SU-DHL-6 (cell line): Measurements from ENCODE around the gene LILRA2.

Experiments
- H2AFZ ChIP-seq: fragments of 200-600 bp; sonication (generic); 2 replicates; pipeline ENCODE4 v1.6.1; 2014; ENCODE audit warnings: low read depth, mild to moderate bottlenecking, moderate library complexity, mixed read lengths, antibody characterized with exemption, low read length; ENCODE audit not compliant: severe bottlenecking
- H3F3A ChIP-seq: fragments of 200-600 bp; shearing (Covaris generic); 2 replicates; pipeline ENCODE4 v1.6.0; 2016; ENCODE audit warnings: antibody characterized with exemption, mild to moderate bottlenecking; ENCODE audit not compliant: insufficient read depth
- H3K27ac ChIP-seq: fragments of 200-600 bp; sonication (generic); 2 replicates; pipeline ENCODE4 v1.5.1; 2016; ENCODE audit warnings: low read depth, mild to moderate bottlenecking, low read length, moderate library complexity, mixed read lengths
- H3K27me3 ChIP-seq: fragments of 200-600 bp; sonication (generic), shearing (Covaris generic); 2 replicates; pipeline ENCODE4 v1.6.0; 2014; ENCODE audit warnings: mild to moderate bottlenecking, low read length
- H3K36me3 ChIP-seq: fragments of 200-600 bp; sonication (generic); 2 replicates; pipeline ENCODE4 v1.6.1; 2014; ENCODE audit warnings: mild to moderate bottlenecking, low read length, mixed read lengths
- H3K4me2 ChIP-seq: fragments of 300-600, 200-600 bp; shearing (Covaris generic), sonication (generic); 2 replicates; pipeline ENCODE4 v1.6.0; 2014; ENCODE audit warnings: low read length, low read depth, mild to moderate bottlenecking; ENCODE audit not compliant: poor library complexity, severe bottlenecking
- H3K4me3 ChIP-seq: fragments of 200-600 bp; sonication (generic); 2 replicates; pipeline ENCODE4 v1.5.1; 2014; ENCODE audit warnings: antibody characterized with exemption, low read length, mild to moderate bottlenecking, mixed read lengths; ENCODE audit not compliant: insufficient read depth, poor library complexity, severe bottlenecking
- H3K79me2 ChIP-seq: fragments of 200-600 bp; sonication (generic); 2 replicates; pipeline ENCODE4 v1.6.1; 2014; ENCODE audit warnings: mild to moderate bottlenecking, low read length, moderate library complexity; ENCODE audit not compliant: insufficient read depth
- H3K9ac ChIP-seq: fragments of 200-600 bp; sonication (generic); 2 replicates; pipeline ENCODE4 v1.7.0; 2014; ENCODE audit warnings: mild to moderate bottlenecking, low read length
- H3K9me2 ChIP-seq: fragments of 200-600 bp; sonication (generic); replicated peaks from 2 replicates; pipeline ENCODE4 v1.6.1; 2014; ENCODE audit warnings: low read length; ENCODE audit not compliant: insufficient read depth
- H3K9me3 ChIP-seq: fragments of 200-600 bp; sonication (generic); 2 replicates; pipeline ENCODE4 v1.6.1; 2014; ENCODE audit warnings: low read length, mixed read lengths; ENCODE audit not compliant: insufficient read depth
- H4K20me1 ChIP-seq: fragments of 200-600 bp; sonication (generic); 2 replicates; pipeline ENCODE4 v1.6.1; 2014; ENCODE audit warnings: low read depth, mild to moderate bottlenecking, antibody characterized with exemption, low read length, moderate library complexity, mixed read lengths
- EZH2phosphoT487 ChIP-seq: fragments of 200-600 bp; sonication (generic), shearing (Covaris generic); conservative IDR thresholded peaks from 2 replicates; pipeline ENCODE4 v1.6.1; 2018; ENCODE audit warnings: mild to moderate bottlenecking, antibody characterized with exemption, low read length, moderate library complexity, mixed read lengths
- TF ChIP-seq, protein P1 (sequence below): fragments of 200-600 bp; sonication (generic); IDR thresholded peaks from one replicate; pipeline ENCODE4 v1.5.1; 2017; ENCODE audit warnings: antibody characterized with exemption, mild to moderate bottlenecking, low read length, moderate library complexity; ENCODE audit not compliant: insufficient read depth, poor library complexity, severe bottlenecking

Gene LILRA2

DNA sequence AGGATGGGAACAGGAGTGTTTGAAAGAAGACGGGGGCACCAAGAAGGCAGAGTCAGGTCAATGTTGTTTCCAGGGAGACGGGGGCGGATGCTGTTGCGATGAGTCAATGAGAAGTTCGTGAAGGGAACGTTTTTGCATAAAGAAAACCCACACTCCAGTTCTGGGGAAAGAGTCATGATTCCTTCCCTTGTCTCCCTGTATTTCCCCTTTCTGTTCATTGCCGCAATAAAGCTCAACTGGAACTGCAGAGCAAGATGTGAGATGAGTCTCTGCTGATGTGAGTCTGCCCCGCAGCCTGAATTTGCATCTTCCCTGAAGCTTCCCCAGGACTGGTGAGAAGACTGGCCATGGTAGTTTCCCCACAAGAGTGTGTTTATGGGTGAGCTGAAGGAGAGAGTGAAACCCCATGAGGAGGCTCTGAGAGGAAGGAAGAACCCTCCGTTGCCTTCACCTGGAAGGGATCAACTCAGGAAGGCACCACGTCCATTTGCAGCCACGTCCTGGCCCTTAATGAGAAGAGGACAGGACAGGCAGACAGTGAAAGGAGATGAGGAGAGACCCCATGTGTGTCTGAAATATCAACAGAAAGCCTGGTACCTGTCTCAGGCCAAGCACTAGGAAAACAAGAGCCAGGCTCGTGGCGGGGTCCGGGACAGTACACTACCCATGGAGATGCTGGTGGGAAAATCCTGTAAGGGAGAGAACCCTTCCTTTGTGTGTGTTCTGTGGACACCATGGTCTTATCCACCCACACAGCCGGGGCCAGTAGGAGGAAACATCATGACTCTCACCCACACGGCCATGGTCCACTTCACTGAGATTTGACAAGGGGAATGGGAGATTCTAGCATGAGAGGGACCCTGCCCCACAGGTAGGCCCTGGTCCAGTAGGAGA is 33.5 kb downstream of the LILRA2 start:
- Histone ChIP-seq H3K4me2 (no peak overlapping the region), H3K27ac (no peak overlapping the region), H3K9me3 (no peaks in the 10 kb centered on the region; the same call in 1 of the 2 replicates), H3K79me2 (no peaks in the 10 kb centered on the region), H3K27me3 (no peaks in the 10 kb centered on the region), H4K20me1 (no peaks in the 10 kb centered on the region), H3K9me2 (no peaks in the 10 kb centered on the region), H3K4me3 (no peak overlapping the region), H3K36me3 (no peaks in the 10 kb centered on the region), H2AFZ (no peak overlapping the region), H3K9ac (no peak overlapping the region), H3F3A (no peaks in the 10 kb centered on the region)
- no peak for TF ChIP-seq EZH2phosphoT487
- TF ChIP-seq, protein P1, sequence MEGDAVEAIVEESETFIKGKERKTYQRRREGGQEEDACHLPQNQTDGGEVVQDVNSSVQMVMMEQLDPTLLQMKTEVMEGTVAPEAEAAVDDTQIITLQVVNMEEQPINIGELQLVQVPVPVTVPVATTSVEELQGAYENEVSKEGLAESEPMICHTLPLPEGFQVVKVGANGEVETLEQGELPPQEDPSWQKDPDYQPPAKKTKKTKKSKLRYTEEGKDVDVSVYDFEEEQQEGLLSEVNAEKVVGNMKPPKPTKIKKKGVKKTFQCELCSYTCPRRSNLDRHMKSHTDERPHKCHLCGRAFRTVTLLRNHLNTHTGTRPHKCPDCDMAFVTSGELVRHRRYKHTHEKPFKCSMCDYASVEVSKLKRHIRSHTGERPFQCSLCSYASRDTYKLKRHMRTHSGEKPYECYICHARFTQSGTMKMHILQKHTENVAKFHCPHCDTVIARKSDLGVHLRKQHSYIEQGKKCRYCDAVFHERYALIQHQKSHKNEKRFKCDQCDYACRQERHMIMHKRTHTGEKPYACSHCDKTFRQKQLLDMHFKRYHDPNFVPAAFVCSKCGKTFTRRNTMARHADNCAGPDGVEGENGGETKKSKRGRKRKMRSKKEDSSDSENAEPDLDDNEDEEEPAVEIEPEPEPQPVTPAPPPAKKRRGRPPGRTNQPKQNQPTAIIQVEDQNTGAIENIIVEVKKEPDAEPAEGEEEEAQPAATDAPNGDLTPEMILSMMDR = no peak

DNA sequence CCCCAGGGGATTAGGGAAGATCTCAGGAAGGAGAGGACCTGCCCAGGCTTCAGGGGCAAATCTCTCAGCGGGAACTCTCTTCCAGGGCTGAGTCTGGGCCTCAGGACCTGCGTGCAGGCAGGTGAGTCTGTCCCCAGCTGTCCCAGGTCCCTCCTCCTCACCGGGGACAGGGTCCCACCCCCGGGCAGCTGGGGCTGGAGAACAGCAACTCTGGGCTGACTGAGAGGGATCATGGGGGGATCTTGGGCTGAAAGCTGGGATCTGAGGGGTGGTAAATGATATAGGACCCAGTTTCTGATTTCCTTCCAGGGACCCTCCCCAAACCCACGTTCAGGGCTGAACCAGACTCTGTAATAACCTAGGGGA is 34.2 kb downstream of the LILRA2 start:
- Histone ChIP-seq H3K36me3 (no peaks in the 10 kb centered on the region), H3K9ac (no peak overlapping the region), H3K27me3 (no peaks in the 10 kb centered on the region), H3K9me2 (no peaks in the 10 kb centered on the region), H3K79me2 (no peaks in the 10 kb centered on the region), H3K9me3 (no peaks in the 10 kb centered on the region; the same call in 1 of the 2 replicates), H3K27ac (no peak overlapping the region), H4K20me1 (no peaks in the 10 kb centered on the region), H2AFZ (no peak overlapping the region), H3K4me3 (no peak overlapping the region), H3F3A (no peaks in the 10 kb centered on the region), H3K4me2 (no peak overlapping the region)
- no peak for TF ChIP-seq EZH2phosphoT487
- TF ChIP-seq, protein P1 = no peak

DNA sequence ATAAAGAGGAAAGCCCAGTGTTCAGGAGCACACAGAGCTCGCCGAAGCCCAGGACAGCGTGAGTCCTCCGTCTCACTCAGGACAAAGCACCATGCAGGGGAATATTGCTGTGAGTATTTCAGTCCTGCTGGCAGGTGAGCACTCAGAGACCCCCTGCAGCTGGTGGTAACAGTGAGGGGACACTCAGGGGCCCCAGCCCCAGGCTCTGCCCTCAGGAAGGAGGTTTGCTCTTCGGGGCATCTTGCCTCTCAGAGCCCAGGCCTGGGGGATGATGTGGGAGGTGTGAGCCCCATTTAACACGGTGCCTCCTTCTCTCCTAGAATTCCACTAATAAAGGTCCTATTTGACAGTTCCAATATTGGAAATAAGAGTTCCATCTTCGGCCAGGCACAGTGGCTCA is 34.6 kb downstream of the LILRA2 start:
- Histone ChIP-seq H3K36me3 (no peaks in the 10 kb centered on the region), H3K4me3 (no peak overlapping the region), H3K9ac (no peak overlapping the region), H3K9me3 (no peaks in the 10 kb centered on the region; the same call in 1 of the 2 replicates), H3K4me2 (no peak overlapping the region), H4K20me1 (no peaks in the 10 kb centered on the region), H3K27me3 (no peaks in the 10 kb centered on the region), H3K27ac (no peak overlapping the region), H3F3A (no peaks in the 10 kb centered on the region), H2AFZ (no peak overlapping the region), H3K79me2 (no peaks in the 10 kb centered on the region), H3K9me2 (no peaks in the 10 kb centered on the region)
- TF ChIP-seq EZH2phosphoT487 = no peak
- TF ChIP-seq, protein P1 = no peak
